T-helper 1 cell treated with Interleukin-12 subunit alpha and Interleukin-12 subunit beta and Interleukin-4 antibody, amounts not matched to agents 30 ng/mL and 1 ng/mL, for 36 hours (primary cell): Measurements from ENCODE around the gene FASTKD1. TPM values are rescaled to one million over a fixed set of nuclear protein-coding genes. Genes with fewer than 3 reads are reported as not detected.
"Not testable (repeated sequence)": the region's sequence is repeated elsewhere in the genome, so short reads cannot be mapped to it uniquely, and the experiment has no call there.

Source experiments
- intact Hi-C: fragments of 100-400 bp; cut with micrococcal nuclease; formaldehyde crosslinking; loops from one replicate; pipeline ENCODE4 v1.15.1; 2024
- total RNA-seq: library from RNA; stranded (reverse); gene quantifications from 2 replicates; pipeline ENCODE4 v1.2.3, GENCODE V29; 2022

FASTKD1 gene, protein sequence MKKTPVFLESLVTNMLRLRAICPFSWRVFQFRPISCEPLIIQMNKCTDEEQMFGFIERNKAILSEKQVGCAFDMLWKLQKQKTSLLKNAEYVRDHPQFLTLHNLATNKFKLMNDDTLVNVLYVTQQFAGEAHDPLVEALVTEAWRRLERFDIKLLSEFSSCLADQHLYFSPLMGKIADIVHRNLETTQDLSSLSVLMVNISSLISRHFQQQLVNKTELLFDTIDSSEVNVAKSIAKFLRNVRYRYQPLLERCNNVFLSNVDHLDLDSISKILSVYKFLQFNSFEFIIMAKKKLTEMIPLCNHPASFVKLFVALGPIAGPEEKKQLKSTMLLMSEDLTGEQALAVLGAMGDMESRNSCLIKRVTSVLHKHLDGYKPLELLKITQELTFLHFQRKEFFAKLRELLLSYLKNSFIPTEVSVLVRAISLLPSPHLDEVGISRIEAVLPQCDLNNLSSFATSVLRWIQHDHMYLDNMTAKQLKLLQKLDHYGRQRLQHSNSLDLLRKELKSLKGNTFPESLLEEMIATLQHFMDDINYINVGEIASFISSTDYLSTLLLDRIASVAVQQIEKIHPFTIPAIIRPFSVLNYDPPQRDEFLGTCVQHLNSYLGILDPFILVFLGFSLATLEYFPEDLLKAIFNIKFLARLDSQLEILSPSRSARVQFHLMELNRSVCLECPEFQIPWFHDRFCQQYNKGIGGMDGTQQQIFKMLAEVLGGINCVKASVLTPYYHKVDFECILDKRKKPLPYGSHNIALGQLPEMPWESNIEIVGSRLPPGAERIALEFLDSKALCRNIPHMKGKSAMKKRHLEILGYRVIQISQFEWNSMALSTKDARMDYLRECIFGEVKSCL
- 35.9 and 39.2 TPM in 2 replicates for total RNA-seq

- intact Hi-C loops, result loop anchor here (1.0 to 5.0 kb wide), 11 partner anchors 10 to 1589 kb away; partner anchors contain the start of genes BBS5, CFAP210, LRP2 and METTL5
These were observed at the start of gene FASTKD1 for GRCh38 chr2:169573160-169573973. Gene FASTKD1 (minus strand): TSS chr2:169573865. CDS start chr2:169572029, 1,836 bp downstream.

DNA sequence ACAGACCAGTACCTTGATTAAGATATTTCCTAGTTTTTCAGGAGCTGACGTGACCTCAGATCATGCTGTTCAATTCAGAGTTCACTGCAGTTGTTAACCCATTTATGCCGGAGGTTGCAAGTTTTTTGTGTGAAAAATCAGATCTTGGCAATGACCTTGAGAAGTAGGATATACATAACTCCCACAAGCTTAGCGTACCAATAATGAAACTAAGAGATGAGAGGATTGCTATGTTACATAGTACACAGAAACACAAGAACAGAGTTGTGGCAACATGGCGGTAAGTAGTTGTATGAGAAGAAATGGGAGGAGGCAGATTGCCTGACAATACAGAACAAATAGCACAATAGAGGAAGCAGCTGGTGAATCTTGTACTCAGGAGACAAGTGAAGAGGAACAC, 49.6 kb upstream of the FASTKD1 start:
- intact Hi-C loops, result no loop called here

GRCh38 chr2:169620509-169620908, 46.8 kb upstream of the FASTKD1 start:
- intact Hi-C loops, result no loop called here

DNA sequence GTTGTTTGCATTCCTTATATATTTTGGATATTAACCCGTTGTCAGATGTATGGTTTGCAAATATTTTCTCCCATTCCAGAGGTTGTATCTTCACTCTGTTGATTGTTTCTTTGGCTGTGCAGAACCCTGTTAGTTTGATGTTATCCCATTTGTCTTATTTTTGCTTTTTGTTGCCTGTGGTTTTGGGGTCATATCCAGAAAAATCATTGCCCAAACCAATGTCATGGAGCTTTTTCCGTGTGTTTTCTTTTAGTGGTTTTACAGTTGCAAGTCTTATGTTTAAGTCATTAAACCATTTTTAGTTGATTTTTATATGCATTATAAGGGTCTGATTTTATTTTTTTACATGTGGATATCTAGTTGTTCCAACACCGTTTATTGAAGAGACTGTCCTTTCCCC, 46.3 kb upstream of the FASTKD1 start:
- intact Hi-C loops, result no loop called here

GRCh38 chr2:169615982-169616381, 42.3 kb upstream of the FASTKD1 start:
- intact Hi-C loops, result not testable (repeated sequence)

DNA sequence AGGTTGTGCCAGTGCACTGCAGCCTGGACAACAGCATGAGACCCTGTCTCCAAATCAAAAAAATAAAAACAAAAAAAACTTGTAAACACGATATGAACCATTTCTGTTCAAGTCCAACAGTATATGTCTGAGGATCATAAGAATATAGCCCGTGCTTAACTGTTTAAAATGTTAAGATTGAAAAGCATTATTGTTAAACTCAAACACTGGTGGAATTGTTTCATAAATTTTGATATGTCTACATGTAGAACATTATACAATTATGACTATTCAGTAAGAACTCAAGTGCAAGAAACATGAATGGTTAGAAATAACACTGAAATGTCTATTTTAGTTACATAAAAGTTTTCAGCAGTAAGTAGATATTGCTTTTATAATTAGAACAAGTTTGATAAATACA, 40.2 kb upstream of the FASTKD1 start:
- intact Hi-C loops, result no loop called here

GRCh38 chr2:169609264-169609663, 35.6 kb upstream of the FASTKD1 start:
- intact Hi-C loops, result no loop called here

GRCh38 chr2:169599568-169599967, 25.9 kb upstream of the FASTKD1 start:
- intact Hi-C loops, result no loop called here

DNA sequence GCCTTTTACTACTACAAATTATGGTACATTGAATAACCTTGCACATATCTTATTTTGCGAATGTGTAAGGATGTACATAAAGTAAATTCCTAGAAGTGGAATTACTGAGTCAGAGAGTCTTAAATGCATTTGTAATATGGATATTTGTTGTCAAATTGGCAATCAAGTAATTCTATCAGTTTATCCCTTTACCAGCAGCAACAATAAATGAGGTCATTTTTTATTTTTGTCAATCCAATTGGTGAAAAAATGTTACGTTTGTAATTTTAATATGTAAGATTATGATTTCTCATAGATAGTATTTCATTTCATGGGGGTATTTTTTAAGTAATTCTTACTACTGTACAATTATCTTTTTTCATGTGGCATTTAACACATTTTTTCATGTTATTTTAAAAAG, 25.3 kb upstream of the FASTKD1 start:
- intact Hi-C loops, result no loop called here

DNA sequence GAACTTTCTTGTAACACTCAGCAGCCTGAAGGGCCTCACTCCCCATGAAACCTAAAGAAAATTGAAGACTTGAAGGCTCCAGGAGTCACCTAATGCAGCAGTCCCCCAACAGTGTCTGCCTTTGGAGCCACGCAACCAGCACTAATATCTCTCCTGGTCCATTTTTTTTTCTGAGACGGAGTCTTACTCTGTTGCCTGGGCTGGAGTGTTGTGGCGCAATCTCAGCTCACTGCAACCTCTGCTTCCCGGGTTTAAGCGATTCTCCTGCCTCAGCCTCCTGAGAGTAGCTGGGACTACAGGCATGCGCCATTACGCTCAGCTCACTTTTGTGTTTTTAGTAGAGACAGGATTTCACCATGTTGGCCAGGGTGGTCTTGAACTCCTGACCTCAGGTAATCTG, 22.9 kb upstream of the FASTKD1 start:
- intact Hi-C loops, result not testable (repeated sequence)

DNA sequence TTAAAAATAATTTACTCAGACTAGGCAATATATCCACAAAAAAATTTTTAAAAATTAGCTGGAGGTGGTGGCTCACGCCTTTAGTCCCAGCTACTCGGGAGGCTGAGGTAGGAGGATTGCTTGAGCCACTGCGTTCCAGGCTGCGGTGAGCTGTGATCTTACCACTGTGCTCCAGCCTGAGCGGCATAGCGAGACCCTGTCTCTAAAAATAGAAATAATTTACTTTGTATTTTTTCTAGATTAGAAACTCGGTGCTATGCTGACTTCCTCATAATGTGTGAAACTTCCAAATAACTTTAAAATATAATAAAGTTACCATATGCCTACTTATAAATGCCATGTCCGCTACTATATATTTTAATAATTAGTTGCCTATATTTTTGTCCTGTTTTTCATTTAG, 17.1 kb upstream of the FASTKD1 start:
- intact Hi-C loops, result no loop called here

GRCh38 chr2:169585673-169586072, 12.0 kb upstream of the FASTKD1 start:
- intact Hi-C loops, result loop anchor here (10.0 kb wide), 1 partner anchor 1341 kb away; the partner anchor contains the start of gene STK39

DNA sequence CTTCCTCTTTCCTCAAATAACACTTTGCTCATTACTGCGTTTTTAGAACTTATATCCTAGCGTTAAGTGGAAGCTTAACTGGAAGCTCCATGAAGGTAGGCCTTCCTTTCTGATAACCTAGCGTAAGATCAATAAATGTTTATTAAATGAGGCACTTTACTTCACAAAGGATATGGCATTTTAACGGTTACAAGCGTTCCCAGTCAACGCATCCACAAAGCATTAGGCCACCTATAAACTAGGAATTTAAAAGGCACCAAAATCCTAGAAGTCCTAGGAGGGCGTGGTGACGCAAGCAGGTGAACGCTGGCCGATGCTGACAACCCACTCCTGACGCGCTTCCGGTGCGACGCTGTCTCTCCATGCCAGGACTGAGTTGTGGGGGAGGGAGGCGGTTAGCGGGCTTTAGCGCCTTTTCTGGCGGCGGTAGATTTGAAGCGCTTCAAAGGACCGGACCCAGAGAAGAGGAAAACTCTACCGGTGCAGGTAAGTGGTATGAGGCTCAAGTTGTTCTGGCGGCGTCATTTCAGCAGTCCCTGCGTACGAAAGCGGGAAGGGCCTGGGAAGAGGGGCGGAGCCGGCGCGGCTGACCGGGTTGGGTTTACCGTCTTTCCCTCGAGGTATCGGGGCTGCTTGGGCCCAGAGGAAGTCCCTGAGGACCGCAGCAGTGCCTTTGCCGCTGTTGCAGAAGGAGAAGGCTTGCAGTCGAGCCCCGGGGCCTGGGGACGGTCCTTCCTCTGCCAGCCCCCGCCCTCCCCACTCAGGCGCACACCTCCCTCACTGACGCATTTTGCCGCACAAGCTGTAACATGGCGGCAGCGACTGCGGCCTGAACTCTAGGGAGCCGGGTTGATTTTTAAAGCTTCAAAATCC, 10.6 kb upstream of the FASTKD1 start, which contains the start of gene PPIG:
Gene PPIG (plus strand): TSS at position 347 of the 873 bp plus-strand sequence. CDS start 19,691 bp downstream, outside the sequence.
- intact Hi-C loops, result loop anchor here (1.0 to 10.0 kb wide), 7 partner anchors 11 to 1850 kb away; partner anchors contain the start of genes BBS5, CFAP210, DCAF17 and FASTKD1

GRCh38 chr2:169583518-169583917, 9.9 kb upstream of the FASTKD1 start:
- intact Hi-C loops, result loop anchor here (10.0 kb wide), 1 partner anchor 1339 kb away; the partner anchor contains the start of gene STK39

DNA sequence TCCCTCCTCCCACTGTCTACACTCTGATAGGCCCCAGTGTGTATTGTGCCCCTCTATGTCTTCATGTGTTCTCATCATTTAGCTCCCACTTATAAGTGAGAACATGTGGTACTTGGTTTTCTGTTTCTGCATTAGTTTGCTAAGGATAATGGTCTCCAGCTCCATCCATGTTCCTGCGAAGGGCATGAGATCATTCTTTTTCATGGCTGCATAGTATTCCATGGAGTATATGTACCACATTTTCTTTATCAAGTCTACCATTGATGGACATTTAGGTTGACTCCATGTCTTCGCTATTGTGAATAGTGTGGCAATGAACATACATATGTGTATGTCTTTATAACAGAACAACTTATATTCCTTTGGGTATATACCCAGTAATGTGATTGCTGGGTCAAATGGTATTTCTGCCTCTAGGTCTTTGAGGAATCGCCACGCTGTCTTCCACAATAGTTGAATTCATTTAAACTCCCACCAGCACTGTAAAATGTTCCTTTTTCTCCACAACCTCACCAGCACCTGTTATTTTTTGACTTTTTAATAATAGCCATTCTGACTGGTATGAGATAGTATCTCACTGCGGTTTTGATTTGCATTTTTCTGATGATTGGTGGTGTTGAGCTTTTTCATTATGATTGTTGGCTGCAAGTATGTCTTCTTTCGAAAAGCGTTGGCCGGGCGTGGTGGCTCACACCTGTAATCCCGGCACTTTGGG, 9.0 kb upstream of the FASTKD1 start:
- intact Hi-C loops, result loop anchor here (10.0 kb wide), 1 partner anchor 1338 kb away; the partner anchor contains the start of gene STK39

GRCh38 chr2:169579044-169579443, 5.4 kb upstream of the FASTKD1 start:
- intact Hi-C loops, result no loop called here

DNA sequence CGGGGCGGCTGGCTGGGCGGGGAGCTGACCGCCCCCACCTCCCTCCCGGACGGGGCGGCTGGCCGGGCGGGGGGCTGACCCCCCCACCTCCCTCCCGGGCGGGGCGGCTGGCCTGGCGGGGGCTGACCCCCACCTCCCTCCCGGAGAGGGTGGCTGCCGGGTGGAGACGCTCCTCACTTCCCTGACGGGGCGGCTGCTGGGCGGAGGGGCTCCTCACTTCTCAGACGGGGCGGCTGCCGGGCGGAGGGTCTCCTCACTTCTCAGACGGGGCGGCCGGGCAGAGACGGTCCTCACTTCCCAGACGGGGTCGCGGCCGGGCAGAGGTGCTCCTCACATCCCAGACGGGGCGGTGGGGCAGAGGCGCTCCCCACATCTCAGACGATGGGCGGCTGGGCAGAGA, 1.6 kb upstream of the FASTKD1 start:
- intact Hi-C loops, result not testable (repeated sequence)

- intact Hi-C loops, result loop anchor here (5.0 kb wide), 2 partner anchors 212 to 1588 kb away; partner anchors contain the start of genes LRP2 and TLK1
These were observed 874 bp upstream of the FASTKD1 start for GRCh38 chr2:169574539-169574938.

GRCh38 chr2:169573974-169574299, 272 bp upstream of the FASTKD1 start:
- intact Hi-C loops, result loop anchor here (1.0 to 5.0 kb wide), 11 partner anchors 10 to 1588 kb away; partner anchors contain the start of genes BBS5, CFAP210, LRP2 and METTL5
